Tibial nerve (tissue), 4 donors: ENCODE data around the gene SWAP70.

Source experiments
- EP300 ChIP-seq, 2 donors: sonication (generic); formaldehyde crosslinking; IDR thresholded peaks; one replicate each; pipeline ENCODE4 v1.6.1; 2017; ENCODE audit warnings: antibody characterized with exemption in 2 of 2, mild to moderate bottlenecking in 1 of 2
- TF ChIP-seq, protein P1 (sequence below), 5 experiments: fragments of 200-600 bp in 3 of 5; fragments of 450-650 bp in 2 of 5; sonication (generic) in 3 of 5; IDR thresholded peaks; one replicate each; pipeline ENCODE4 v1.5.1; 2016 to 2019; ENCODE audit warnings: antibody characterized with exemption in 5 of 5, mild to moderate bottlenecking in 3 of 5, moderate library complexity in 2 of 5

- no peak for TF ChIP-seq EP300 (IDR thresholded peaks at IDR 0.05)
- TF ChIP-seq, protein P1, sequence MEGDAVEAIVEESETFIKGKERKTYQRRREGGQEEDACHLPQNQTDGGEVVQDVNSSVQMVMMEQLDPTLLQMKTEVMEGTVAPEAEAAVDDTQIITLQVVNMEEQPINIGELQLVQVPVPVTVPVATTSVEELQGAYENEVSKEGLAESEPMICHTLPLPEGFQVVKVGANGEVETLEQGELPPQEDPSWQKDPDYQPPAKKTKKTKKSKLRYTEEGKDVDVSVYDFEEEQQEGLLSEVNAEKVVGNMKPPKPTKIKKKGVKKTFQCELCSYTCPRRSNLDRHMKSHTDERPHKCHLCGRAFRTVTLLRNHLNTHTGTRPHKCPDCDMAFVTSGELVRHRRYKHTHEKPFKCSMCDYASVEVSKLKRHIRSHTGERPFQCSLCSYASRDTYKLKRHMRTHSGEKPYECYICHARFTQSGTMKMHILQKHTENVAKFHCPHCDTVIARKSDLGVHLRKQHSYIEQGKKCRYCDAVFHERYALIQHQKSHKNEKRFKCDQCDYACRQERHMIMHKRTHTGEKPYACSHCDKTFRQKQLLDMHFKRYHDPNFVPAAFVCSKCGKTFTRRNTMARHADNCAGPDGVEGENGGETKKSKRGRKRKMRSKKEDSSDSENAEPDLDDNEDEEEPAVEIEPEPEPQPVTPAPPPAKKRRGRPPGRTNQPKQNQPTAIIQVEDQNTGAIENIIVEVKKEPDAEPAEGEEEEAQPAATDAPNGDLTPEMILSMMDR (IDR thresholded peaks at IDR 0.05) = no peak
These were observed 48.8 kb upstream of the SWAP70 start for GRCh38 chr11:9615031-9615451.
